AG04449 (cell line): ENCODE results near the gene PPP2R5C.

Source experiments
- CTCF ChIA-PET: fragments of 350-600 bp; formaldehyde crosslinking; extraction: SDS; loops from one replicate; lab custom pipeline; 2021; ENCODE audit warnings: antibody characterized with exemption; lab: Yijun Ruan, JAX
- POLR2A ChIA-PET: fragments of 400-600, 350-600 bp; formaldehyde crosslinking; extraction: SDS; loops from one replicate; lab custom pipeline; 2020; ENCODE audit warnings: antibody characterized with exemption, inconsistent platforms; lab: Yijun Ruan, JAX
- DNase-seq: peaks from one replicate; pipeline ENCODE4 v3.0.0-alpha.2; 2010; ENCODE audit warnings: low read depth, low spot score
- H3K4me3 ChIP-seq: 2 replicates; pipeline ENCODE4 v1.5.1; 2011; ENCODE audit warnings: low read depth, mild to moderate bottlenecking, control low read depth, low read length
- TF ChIP-seq, protein P1 (sequence below): IDR thresholded peaks from one replicate; pipeline ENCODE4 v1.5.1; 2011; ENCODE audit warnings: mild to moderate bottlenecking, moderate library complexity, low read length, control low read depth, inconsistent platforms; ENCODE audit not compliant: insufficient read depth; ENCODE audit errors: missing control alignments

The PPP2R5C gene

DNA sequence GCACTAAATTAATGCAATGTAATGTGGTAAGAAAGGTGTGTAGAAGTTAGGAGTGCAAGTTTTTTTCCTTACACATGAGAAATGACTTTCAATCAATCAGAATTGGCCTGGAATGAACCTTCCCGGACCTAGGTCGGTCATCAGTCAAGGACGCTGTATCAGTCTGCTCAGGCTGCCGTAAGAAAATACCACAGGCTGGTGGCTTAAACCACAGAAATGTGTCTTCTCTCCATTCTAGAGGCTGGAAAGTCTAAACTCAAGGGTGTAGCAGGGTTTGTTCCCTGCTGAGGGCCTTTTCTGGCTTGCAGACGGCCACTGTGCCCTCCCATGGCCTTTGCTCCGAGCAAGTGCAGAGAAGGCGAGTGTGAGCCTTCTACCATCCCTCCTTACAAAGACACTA lies 116.3 kb downstream of the PPP2R5C start:
- H3K4me3 ChIP-seq = no peak overlapping the region
- no peak for DNase-seq
- TF ChIP-seq, protein P1, sequence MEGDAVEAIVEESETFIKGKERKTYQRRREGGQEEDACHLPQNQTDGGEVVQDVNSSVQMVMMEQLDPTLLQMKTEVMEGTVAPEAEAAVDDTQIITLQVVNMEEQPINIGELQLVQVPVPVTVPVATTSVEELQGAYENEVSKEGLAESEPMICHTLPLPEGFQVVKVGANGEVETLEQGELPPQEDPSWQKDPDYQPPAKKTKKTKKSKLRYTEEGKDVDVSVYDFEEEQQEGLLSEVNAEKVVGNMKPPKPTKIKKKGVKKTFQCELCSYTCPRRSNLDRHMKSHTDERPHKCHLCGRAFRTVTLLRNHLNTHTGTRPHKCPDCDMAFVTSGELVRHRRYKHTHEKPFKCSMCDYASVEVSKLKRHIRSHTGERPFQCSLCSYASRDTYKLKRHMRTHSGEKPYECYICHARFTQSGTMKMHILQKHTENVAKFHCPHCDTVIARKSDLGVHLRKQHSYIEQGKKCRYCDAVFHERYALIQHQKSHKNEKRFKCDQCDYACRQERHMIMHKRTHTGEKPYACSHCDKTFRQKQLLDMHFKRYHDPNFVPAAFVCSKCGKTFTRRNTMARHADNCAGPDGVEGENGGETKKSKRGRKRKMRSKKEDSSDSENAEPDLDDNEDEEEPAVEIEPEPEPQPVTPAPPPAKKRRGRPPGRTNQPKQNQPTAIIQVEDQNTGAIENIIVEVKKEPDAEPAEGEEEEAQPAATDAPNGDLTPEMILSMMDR = no peak
- ChIA-PET CTCF (no interaction called here), POLR2A (no interaction called here)

DNA sequence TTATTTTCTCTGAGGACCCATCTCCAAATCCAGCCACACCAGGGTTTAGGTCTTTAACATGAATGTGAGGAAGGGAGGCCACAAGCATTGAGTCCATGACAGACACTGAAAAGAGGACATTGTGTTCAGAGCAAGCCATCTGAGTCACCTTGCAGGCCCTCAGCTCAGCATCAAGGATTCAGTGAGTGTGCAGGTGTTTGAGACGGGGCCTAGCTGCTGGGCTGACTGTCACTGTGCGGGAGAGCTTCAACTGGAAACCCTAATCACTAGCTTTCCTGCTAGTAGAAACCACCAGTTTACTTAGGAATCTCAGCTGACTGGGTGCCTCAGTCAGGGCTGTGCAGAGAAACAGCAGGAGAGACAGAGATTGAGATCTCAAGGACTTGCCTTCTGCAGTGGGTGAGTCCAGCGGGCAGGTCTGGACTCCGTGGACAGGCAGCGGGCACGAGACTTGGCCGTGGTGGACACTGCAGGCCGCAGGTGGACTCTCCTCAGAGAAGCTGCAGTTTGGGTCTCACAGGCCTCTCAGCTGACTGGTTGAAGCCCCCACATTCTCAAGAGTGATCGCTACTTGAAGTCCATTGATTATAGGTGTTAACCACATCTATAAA lies 116.8 kb downstream of the PPP2R5C start:
- ChIA-PET CTCF (no interaction called here), POLR2A (interaction anchor here (0.7 kb wide), 1 partner anchor 11 kb away, joined by 3 read pairs; no protein-coding TSS in a partner anchor)
- DNase-seq = no peak
- TF ChIP-seq, protein P1 = no peak
- H3K4me3 ChIP-seq = no peak overlapping the region

DNA sequence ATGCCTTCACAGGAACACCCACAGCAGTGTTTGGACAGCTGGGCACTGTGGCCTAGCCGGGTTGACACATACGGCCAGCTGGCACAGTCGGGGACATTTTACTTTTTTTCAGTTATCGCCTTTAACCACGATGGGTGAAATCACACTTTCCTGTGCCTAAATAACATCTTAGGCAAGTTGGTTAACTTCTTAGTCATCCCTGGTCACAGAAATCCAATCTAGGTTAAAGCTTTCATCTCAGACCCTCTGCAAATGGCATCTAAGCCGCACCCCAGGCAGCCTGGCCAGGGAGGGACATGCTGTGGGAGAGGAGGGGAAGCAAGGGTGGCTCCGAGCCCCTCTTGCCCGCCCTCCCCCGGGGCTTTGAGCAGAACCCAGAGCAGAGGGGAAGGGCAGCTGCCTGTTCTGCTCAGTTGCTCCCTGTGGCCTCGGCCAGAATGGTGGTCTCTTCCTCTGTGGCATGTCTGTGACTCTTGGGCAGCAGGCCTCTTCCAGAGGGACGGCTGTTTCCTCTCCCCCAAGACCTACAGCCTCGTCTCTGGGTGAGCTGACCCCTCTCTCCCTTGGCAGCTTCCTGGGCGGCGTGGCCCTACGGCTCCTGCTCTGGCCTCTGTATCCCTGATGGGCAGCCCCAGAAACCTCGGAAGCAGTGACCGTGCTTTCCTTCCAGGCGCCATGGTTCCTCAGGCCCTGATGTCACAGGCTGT lies 117.5 kb downstream of the PPP2R5C start:
- no peak overlapping the region for H3K4me3 ChIP-seq
- no peak for DNase-seq
- TF ChIP-seq, protein P1 = no peak
- ChIA-PET POLR2A (interaction anchor here (0.7 kb wide), 1 partner anchor 12 kb away, joined by 3 read pairs; no protein-coding TSS in a partner anchor), CTCF (interaction anchor here (0.8 kb wide), 1 partner anchor 11 kb away, joined by 3 read pairs; no protein-coding TSS in a partner anchor)

DNA sequence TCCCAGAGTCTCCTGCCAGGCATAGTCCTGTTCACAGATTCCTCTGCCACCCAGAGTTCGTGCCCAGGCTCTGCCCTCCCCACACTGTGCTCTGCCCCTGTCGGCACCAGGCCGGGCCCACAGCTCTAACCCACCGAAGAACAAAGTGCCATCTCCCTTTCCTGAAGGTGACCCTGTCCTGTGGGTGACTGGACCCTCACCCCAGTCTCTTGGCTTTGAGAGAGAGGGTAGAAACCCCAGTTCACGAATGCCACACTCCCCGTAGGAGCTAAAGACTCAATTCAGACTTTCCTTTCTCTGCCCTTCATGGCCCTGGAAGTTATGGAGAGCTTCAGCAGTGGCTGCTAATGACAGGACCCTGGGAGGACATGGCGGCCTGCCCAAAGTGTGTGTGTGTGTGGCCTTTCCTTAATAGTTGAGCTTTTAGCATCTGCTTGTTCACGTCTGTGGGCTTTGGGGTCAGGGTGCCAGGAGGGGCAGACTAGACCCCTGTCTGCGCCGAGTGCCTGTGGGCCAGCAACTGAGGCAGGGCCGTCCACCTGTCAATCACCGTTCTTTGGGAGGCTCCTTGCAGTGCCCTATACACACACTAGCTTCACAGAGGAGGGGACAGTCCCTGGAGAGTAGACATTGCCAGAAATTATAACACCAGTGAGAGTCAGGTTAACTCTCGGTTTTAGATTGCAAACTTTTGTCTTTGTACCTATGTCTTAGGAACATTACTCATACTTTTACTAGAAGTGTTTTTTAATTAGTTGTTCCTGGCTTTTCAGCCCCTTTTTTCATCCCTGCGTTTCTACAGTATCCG lies 118.2 kb downstream of the PPP2R5C start:
- CTCF ChIA-PET = interaction anchor here (0.8 to 1.7 kb wide), 2 partner anchors 11 to 12 kb away, joined by 3 to 4 read pairs; no protein-coding TSS in a partner anchor

DNA sequence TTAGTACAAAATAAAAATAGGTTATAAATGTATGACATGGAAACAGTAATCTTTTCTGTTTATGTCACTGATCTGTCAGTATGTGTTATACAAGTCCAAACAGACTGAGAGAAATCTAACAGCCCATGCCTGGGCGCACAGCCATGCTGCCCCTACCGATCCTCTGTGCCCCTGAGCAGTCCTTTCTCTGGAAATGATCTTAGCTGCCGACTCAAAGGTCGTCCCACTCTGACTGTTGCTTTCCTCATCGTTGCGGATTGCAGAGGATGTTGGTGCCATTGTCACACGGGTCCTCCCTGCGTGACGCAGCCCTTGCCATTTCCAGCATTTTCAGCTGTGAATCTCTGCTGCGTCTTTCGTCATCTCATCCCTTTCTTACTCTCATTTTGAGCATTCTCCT lies 119.9 kb downstream of the PPP2R5C start:
- CTCF ChIA-PET = no interaction called here
- POLR2A ChIA-PET = no interaction called here
- no peak for DNase-seq
- TF ChIP-seq, protein P1 = no peak
- H3K4me3 ChIP-seq = no peak overlapping the region

More for the DNA sequence above, 118.2 kb downstream of the PPP2R5C start:
- TF ChIP-seq, protein P1 = no peak
- POLR2A ChIA-PET = no interaction called here
- no peak overlapping the region for H3K4me3 ChIP-seq
- no peak for DNase-seq
